Spleen (tissue), 7 donors: ENCODE results near the gene SUSD2.

ENCODE experiments used
- CTCF ChIP-seq, 11 experiments: fragments of 200-600 bp in 7 of 11; fragments of 450-650 bp in 4 of 11; sonication (generic) in 4 of 11; IDR thresholded peaks in 8 of 11; conservative IDR thresholded peaks in 3 of 11; 1 replicate in 7 of 11; 2 replicates in 4 of 11; pipeline versions ENCODE4 v1.4.0 to v1.8.0; 2016 to 2021; ENCODE audit warnings: antibody characterized with exemption in 11 of 11, inconsistent platforms in 4 of 11, mild to moderate bottlenecking in 1 of 11
- POLR2A ChIP-seq, 3 donors: fragments of 450-650 bp; IDR thresholded peaks; one replicate each; pipeline ENCODE4 v1.5.1; 2017; ENCODE audit warnings: antibody characterized with exemption in 3 of 3, mild to moderate bottlenecking in 1 of 3
- donor health status: DM: no; HTN: no; CAD: no; lungs with moderate emphysema.
- donor health status: DM: no; HTN: no; CAD: no.
- donor health status: DM: no; HTN: no; CAD: no.

- TF ChIP-seq CTCF (IDR thresholded peaks at IDR 0.05 in 8 of 11, conservative IDR thresholded peaks at IDR 0.05 in 3 of 11) (no peak), POLR2A (IDR thresholded peaks at IDR 0.05) (no peak)
Measured at GRCh38 chr22:24190596-24191208, 9.4 kb downstream of the SUSD2 start.
